SK-N-SH (cell line): ENCODE data around the gene COBL. TPM values are rescaled to one million over a fixed set of nuclear protein-coding genes. Genes with fewer than 3 reads are reported as not detected.

Experiments
- CTCF ChIA-PET: fragments of 300-600, 350-600 bp; formaldehyde crosslinking; extraction: SDS; loops from one replicate; lab custom pipeline; 2021; lab: Yijun Ruan, JAX
- POLR2A ChIA-PET: fragments of 350-600 bp; sonication (Branson Sonifier 250); formaldehyde crosslinking; extraction: SDS; loops from one replicate; lab custom pipeline; 2020; ENCODE audit warnings: antibody characterized with exemption, inconsistent platforms; lab: Yijun Ruan, JAX
- DNase-seq: peaks from one replicate; pipeline ENCODE4 v3.0.0; 2012
- H2AFZ ChIP-seq: fragments of 200-600 bp; sonication (generic); 2 replicates; pipeline ENCODE4 v1.8.1; 2016; ENCODE audit warnings: antibody characterized with exemption, mild to moderate bottlenecking, low read depth
- H3F3A ChIP-seq: fragments of 200-600 bp; sonication (generic); replicated peaks from 2 replicates; pipeline ENCODE3; 2016; ENCODE audit warnings: antibody characterized with exemption, mild to moderate bottlenecking; ENCODE audit not compliant: insufficient read depth
- H3K27ac ChIP-seq, 2 experiments: fragments of 200-500 bp in 1 of 2; fragments of 200-600 bp in 1 of 2; sonication (Bioruptor generic) in 1 of 2; sonication (generic), shearing (Covaris generic) in 1 of 2; 2 replicates each; pipeline versions ENCODE4 v1.5.1 to v1.6.1; 2014 to 2016; ENCODE audit warnings: low read depth in 2 of 2, inconsistent platforms in 1 of 2, low read length in 1 of 2, mild to moderate bottlenecking in 1 of 2, mixed read lengths in 1 of 2
- H3K27me3 ChIP-seq: fragments of 200-600 bp; sonication (generic), shearing (Covaris generic); 2 replicates; pipeline ENCODE4 v1.6.1; 2016; ENCODE audit warnings: mixed run types; ENCODE audit not compliant: insufficient read depth
- H3K36me3 ChIP-seq, 2 experiments: fragments of 200-500 bp in 1 of 2; fragments of 200-600 bp in 1 of 2; sonication (Bioruptor generic) in 1 of 2; sonication (generic) in 1 of 2; replicated peaks in 1 of 2; 2 replicates each; pipeline versions ENCODE3 to v1.5.1; 2014 to 2016; ENCODE audit warnings: low read length in 1 of 2, mild to moderate bottlenecking in 1 of 2; ENCODE audit not compliant: insufficient read depth in 2 of 2, control insufficient read depth in 1 of 2
- H3K4me1 ChIP-seq, 2 experiments: fragments of 200-500 bp in 1 of 2; fragments of 200-600 bp in 1 of 2; sonication (Bioruptor generic) in 1 of 2; sonication (generic), shearing (Covaris generic) in 1 of 2; 2 replicates each; pipeline versions ENCODE4 v1.5.1 to v1.6.1; 2014 to 2016; ENCODE audit warnings: low read depth in 1 of 2, low read length in 1 of 2, mixed run types in 1 of 2; ENCODE audit not compliant: insufficient read depth in 2 of 2, control insufficient read depth in 1 of 2
- H3K4me2 ChIP-seq: fragments of 200-600 bp; sonication (generic), shearing (Covaris generic); 2 replicates; pipeline ENCODE4 v1.6.1; 2017; ENCODE audit warnings: mixed run types
- H3K4me3 ChIP-seq, 2 experiments: fragments of 200-500 bp in 1 of 2; fragments of 200-600 bp in 1 of 2; sonication (Bioruptor generic) in 1 of 2; sonication (generic), shearing (Covaris generic) in 1 of 2; 2 replicates each; pipeline versions ENCODE4 v1.5.1 to v1.8.1; 2014 to 2016; ENCODE audit warnings: low read depth in 2 of 2, inconsistent platforms in 1 of 2, low read length in 1 of 2, mild to moderate bottlenecking in 1 of 2, mixed read lengths in 1 of 2, moderate library complexity in 1 of 2
- H3K79me2 ChIP-seq: fragments of 200-600 bp; sonication (generic); 2 replicates; pipeline ENCODE4 v1.8.1; 2017; ENCODE audit warnings: mild to moderate bottlenecking; ENCODE audit not compliant: insufficient read depth
- H3K9ac ChIP-seq: fragments of 200-600 bp; sonication (generic); 2 replicates; pipeline ENCODE4 v1.6.1; 2017; ENCODE audit warnings: mixed run types
- H3K9me2 ChIP-seq: fragments of 200-600 bp; sonication (generic); 2 replicates; pipeline ENCODE4 v1.6.1; 2017; ENCODE audit warnings: mixed run types
- H3K9me3 ChIP-seq: fragments of 200-600 bp; sonication (generic); 2 replicates; pipeline ENCODE4 v1.6.1; 2017; ENCODE audit warnings: mixed run types, mild to moderate bottlenecking, moderate library complexity
- H4K20me1 ChIP-seq: fragments of 200-600 bp; sonication (generic); 2 replicates; pipeline ENCODE4 v1.6.1; 2017; ENCODE audit warnings: mild to moderate bottlenecking, mixed run types; ENCODE audit not compliant: insufficient read depth
- FOXM1 ChIP-seq: IDR thresholded peaks from 2 replicates; pipeline ENCODE4 v1.4.0; 2012; ENCODE audit warnings: low read depth, mild to moderate bottlenecking
- POLR2AphosphoS5 ChIP-seq: IDR thresholded peaks from 2 replicates; pipeline ENCODE4 v1.6.1; 2012; ENCODE audit warnings: low read depth, low read length
- RAD21 ChIP-seq: IDR thresholded peaks from 2 replicates; pipeline ENCODE4 v1.6.1; 2012; ENCODE audit warnings: mild to moderate bottlenecking, low read length
- RCOR1 ChIP-seq: fragments of 150-350 bp; IDR thresholded peaks from 2 replicates; pipeline ENCODE4 v1.6.1; 2017; ENCODE audit warnings: antibody characterized with exemption, low read length
- RFX5 ChIP-seq: IDR thresholded peaks from 2 replicates; pipeline ENCODE4 v1.6.1; 2012; ENCODE audit warnings: mild to moderate bottlenecking, improper control_type of control experiment, low read length
- RXRA ChIP-seq: IDR thresholded peaks from 2 replicates; pipeline ENCODE4 v1.4.0; 2012; ENCODE audit warnings: low read depth, mild to moderate bottlenecking, borderline replicate concordance
- TCF12 ChIP-seq: IDR thresholded peaks from 2 replicates; pipeline ENCODE4 v1.4.0; 2012
- TEAD4 ChIP-seq: IDR thresholded peaks from 2 replicates; pipeline ENCODE4 v1.4.0; 2012; ENCODE audit warnings: mild to moderate bottlenecking, borderline replicate concordance; ENCODE audit not compliant: insufficient read depth
- USF1 ChIP-seq: IDR thresholded peaks from 2 replicates; pipeline ENCODE4 v1.4.0; 2012; ENCODE audit warnings: low read depth, borderline replicate concordance
- ZBTB33 ChIP-seq: IDR thresholded peaks from 2 replicates; pipeline ENCODE4 v1.4.0; 2012; ENCODE audit warnings: low read depth, borderline replicate concordance
- WGBS: methylation state at CpG from one replicate; pipeline ENCODE4 v1.1.6; 2017; ENCODE audit warnings: low lambda C conversion rate; 5-methylcytosine and 5-hydroxymethylcytosine counted together
- polyA plus RNA-seq, 3 experiments: library from polyadenylated mRNA; depleted of rRNA; stranded (reverse); fragments of >200 nt; gene quantifications; 2 replicates each; pipeline ENCODE4 v1.2.3, GENCODE V29; 2012

COBL gene
- polyA plus RNA-seq, 1 of the 3 experiments (the other 2 are of a cell fraction), result under 0.01 TPM

- 40% methylated on average over 12 of the region's 12 CpGs for WGBS
- ChIA-PET CTCF (no interaction called here), POLR2A (no interaction called here)
- H3K9me2 ChIP-seq, result no peaks in the 10 kb centered on the region
- no peak overlapping the region for H3K4me2 ChIP-seq
- H2AFZ ChIP-seq, result no peak overlapping the region
- H3K4me1 ChIP-seq, result no peaks in the 10 kb centered on the region
- no peak for DNase-seq
- H3K79me2 ChIP-seq, result no peaks in the 10 kb centered on the region
- H3K36me3 ChIP-seq, result no peaks in the 10 kb centered on the region
- no peaks in the 10 kb centered on the region for H3K27me3 ChIP-seq
- no peak overlapping the region for H3K9ac ChIP-seq
- H4K20me1 ChIP-seq, result no peaks in the 10 kb centered on the region
- TF ChIP-seq TCF12 (no peak), USF1 (no peak), TEAD4 (no peak)
- H3K4me3 ChIP-seq, result no peak overlapping the region
- H3K27ac ChIP-seq, result no peak overlapping the region
- H3K9me3 ChIP-seq, result no peaks in the 10 kb centered on the region
- H3F3A ChIP-seq, result no peaks in the 10 kb centered on the region
Observed at GRCh38 chr7:51262796-51263531, 53.6 kb downstream of the COBL start.

GRCh38 chr7:51261950-51262795, 54.4 kb downstream of the COBL start:
- no peak for TF ChIP-seq RXRA
- no peak for TF ChIP-seq RFX5
- no peak for TF ChIP-seq RAD21
- no peak for TF ChIP-seq POLR2AphosphoS5
- TF ChIP-seq TEAD4, result no peak
- TF ChIP-seq ZBTB33, result no peak
- TF ChIP-seq RCOR1, result no peak
- no peak for TF ChIP-seq USF1
- no peak for TF ChIP-seq FOXM1
- no peaks in the 10 kb centered on the region for H3K9me3 ChIP-seq
- H3K9me2 ChIP-seq, result no peaks in the 10 kb centered on the region
- H3K27me3 ChIP-seq, result no peaks in the 10 kb centered on the region
- no peaks in the 10 kb centered on the region for H4K20me1 ChIP-seq
- H2AFZ ChIP-seq, result no peak overlapping the region
- POLR2A ChIA-PET, result no interaction called here
- no peak overlapping the region for H3K9ac ChIP-seq
- no peak overlapping the region for H3K4me2 ChIP-seq
- H3K79me2 ChIP-seq, result no peaks in the 10 kb centered on the region
- CTCF ChIA-PET, result interaction anchor here (1.0 kb wide), 1 partner anchor 28 kb away, joined by 3 read pairs; no protein-coding TSS in a partner anchor
- no peak overlapping the region for H3K27ac ChIP-seq
- no peaks in the 10 kb centered on the region for H3F3A ChIP-seq
- WGBS, result 45% methylated on average over 19 of the region's 20 CpGs
- H3K4me1 ChIP-seq, result no peaks in the 10 kb centered on the region
- H3K36me3 ChIP-seq, result no peaks in the 10 kb centered on the region
- DNase-seq, result no peak
- no peak overlapping the region for H3K4me3 ChIP-seq
